ENCODE data around the gene SPDYE5. TPM values are rescaled to one million over a fixed set of nuclear protein-coding genes. Genes with fewer than 3 reads are reported as not detected.
"Not testable (repeated sequence)": the region's sequence is repeated elsewhere in the genome, so short reads cannot be mapped to it uniquely, and the experiment has no call there.

The SPDYE5 gene, protein sequence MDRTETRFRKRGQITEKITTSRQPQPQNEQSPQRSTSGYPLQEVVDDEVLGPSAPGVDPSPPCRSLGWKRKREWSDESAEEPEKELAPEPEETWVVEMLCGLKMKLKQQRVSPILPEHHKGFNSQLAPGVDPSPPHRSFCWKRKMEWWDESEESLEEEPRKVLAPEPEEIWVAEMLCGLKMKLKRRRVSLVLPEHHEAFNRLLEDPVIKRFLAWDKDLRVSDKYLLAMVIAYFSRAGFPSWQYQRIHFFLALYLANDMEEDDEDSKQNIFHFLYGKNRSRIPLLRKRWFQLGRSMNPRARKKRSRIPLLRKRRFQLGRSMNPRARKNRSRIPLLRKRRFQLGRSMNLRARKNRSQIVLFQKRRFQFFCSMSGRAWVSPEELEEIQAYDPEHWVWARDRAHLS
- total RNA-seq: under 1 TPM in 1 of 2 experiments, not detected in 1; 0.18 TPM

DNA sequence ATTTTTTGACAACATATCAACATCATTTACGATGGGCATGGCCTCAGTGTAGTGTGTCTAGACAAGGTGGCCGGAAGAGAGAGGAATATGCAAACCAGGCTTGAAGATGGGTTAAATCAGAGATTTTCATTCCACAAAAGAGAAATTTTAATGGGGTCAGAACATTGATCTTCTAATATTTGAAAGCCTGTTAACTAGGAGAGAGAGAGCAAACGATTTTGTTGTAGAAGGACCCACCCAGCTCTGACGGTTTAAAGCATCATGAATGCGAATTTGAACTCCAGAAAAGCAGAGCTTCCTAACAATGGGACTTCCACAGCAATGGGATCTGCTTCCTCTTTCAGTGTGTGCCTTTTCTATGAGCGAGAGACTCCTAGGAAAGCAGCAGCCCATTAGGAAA is at the start of gene SPDYE5:
Gene SPDYE5 (plus strand): TSS at position 301 of the 400 bp plus-strand sequence. CDS start 1,728 bp downstream, outside the sequence.
- H3K27ac Mint-ChIP-seq; H3K4me3 Mint-ChIP-seq; H3K9me3 Mint-ChIP-seq; POLR2A ChIA-PET; DNase-seq; H3K27me3 Mint-ChIP-seq; ATAC-seq; H3K4me1 Mint-ChIP-seq (ENCODE audit: low read depth); intact Hi-C loops (cut with micrococcal nuclease); H3K36me3 Mint-ChIP-seq (ENCODE audit: low read depth); CTCF ChIA-PET: not testable (repeated sequence)

DNA sequence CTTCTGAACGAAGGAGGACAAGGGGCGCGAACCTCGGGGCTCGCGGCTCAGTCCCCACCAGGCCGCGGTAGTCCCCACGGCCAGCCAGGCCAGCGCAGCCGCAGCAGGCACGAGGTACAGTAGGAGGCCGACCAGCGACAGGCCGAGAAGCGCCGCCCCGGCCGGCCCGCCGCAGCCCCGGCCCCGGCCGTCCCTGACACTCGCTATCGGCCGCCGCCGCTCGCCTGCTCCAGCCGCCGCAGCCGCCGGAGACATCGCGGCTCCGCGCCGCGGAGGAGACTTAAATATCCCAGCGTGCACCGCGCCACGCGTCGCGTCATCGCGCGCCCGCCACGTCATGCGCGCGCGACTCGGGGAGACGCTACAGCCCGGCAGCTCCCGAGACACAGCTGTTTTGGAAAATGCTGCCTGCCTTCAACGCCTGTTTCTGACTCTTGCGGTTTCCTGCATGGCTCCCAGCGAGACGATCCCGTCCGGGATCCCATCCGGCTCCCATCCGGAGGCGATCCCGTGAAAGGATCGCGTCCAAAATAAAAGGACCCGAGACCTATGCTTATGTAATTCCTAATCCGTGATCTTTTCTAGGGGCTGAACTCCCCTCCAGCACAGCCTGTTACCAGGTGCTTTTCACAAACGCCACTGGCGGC is 49.5 kb upstream of the SPDYE5 start:
- DNase-seq; CTCF ChIA-PET; H3K4me1 Mint-ChIP-seq (ENCODE audit: low read depth); POLR2A ChIA-PET; H3K27me3 Mint-ChIP-seq; H3K9me3 Mint-ChIP-seq; intact Hi-C loops (cut with micrococcal nuclease): not testable (repeated sequence)
- peak; percentile 89 for ATAC-seq
- Mint-ChIP-seq H3K27ac (peak overlapping the region; percentile 92), H3K4me3 (peak overlapping the region; percentile 84), H3K36me3 (ENCODE audit: low read depth) (peaks cover 28% of the 10 kb centered on the region)

DNA sequence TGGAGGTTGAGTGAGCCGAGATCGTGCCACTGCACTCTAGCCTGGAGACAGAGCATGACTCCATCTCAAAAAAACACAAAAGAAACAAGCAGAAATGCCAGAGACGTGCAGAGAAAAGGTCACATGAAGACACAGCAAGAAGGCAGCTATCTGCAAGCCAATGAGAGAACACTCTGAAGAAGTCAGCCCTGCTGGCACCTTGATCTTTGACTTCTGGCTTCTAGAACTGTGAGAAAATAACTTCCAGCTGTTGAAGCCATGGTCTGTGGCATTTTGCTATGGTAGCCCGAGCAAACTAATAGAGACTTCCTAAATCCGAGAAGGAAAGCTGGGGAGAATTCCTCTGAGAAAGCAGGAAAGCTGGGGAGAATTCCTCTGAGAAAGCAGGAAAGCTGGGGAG is 42.2 kb upstream of the SPDYE5 start:
- H3K27ac Mint-ChIP-seq; H3K4me1 Mint-ChIP-seq (ENCODE audit: low read depth); CTCF ChIA-PET; intact Hi-C loops (cut with micrococcal nuclease); H3K9me3 Mint-ChIP-seq; H3K36me3 Mint-ChIP-seq (ENCODE audit: low read depth); POLR2A ChIA-PET; H3K4me3 Mint-ChIP-seq; ATAC-seq; DNase-seq; H3K27me3 Mint-ChIP-seq: not testable (repeated sequence)

GRCh38 chr7:75452494-75452955 is 39.6 kb upstream of the SPDYE5 start:
- CTCF ChIA-PET; intact Hi-C loops (cut with micrococcal nuclease): not testable (repeated sequence)

GRCh38 chr7:75456403-75456802 is 35.7 kb upstream of the SPDYE5 start:
- intact Hi-C loops (cut with micrococcal nuclease); POLR2A ChIA-PET; ATAC-seq; H3K9me3 Mint-ChIP-seq; CTCF ChIA-PET; H3K4me1 Mint-ChIP-seq (ENCODE audit: low read depth); H3K27ac Mint-ChIP-seq; H3K4me3 Mint-ChIP-seq; H3K36me3 Mint-ChIP-seq (ENCODE audit: low read depth); DNase-seq; H3K27me3 Mint-ChIP-seq: not testable (repeated sequence)

More at GRCh38 chr7:75452494-75452955, 39.6 kb upstream of the SPDYE5 start:
- H3K36me3 Mint-ChIP-seq (ENCODE audit: low read depth); H3K4me3 Mint-ChIP-seq; H3K27ac Mint-ChIP-seq; H3K9me3 Mint-ChIP-seq; POLR2A ChIA-PET; H3K4me1 Mint-ChIP-seq (ENCODE audit: low read depth); H3K27me3 Mint-ChIP-seq; DNase-seq: not testable (repeated sequence)
- TF ChIP-seq, protein P1, sequence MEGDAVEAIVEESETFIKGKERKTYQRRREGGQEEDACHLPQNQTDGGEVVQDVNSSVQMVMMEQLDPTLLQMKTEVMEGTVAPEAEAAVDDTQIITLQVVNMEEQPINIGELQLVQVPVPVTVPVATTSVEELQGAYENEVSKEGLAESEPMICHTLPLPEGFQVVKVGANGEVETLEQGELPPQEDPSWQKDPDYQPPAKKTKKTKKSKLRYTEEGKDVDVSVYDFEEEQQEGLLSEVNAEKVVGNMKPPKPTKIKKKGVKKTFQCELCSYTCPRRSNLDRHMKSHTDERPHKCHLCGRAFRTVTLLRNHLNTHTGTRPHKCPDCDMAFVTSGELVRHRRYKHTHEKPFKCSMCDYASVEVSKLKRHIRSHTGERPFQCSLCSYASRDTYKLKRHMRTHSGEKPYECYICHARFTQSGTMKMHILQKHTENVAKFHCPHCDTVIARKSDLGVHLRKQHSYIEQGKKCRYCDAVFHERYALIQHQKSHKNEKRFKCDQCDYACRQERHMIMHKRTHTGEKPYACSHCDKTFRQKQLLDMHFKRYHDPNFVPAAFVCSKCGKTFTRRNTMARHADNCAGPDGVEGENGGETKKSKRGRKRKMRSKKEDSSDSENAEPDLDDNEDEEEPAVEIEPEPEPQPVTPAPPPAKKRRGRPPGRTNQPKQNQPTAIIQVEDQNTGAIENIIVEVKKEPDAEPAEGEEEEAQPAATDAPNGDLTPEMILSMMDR (IDR thresholded peaks at IDR 0.05): peak; percentile 43
- ATAC-seq: peak; percentile 89

DNA sequence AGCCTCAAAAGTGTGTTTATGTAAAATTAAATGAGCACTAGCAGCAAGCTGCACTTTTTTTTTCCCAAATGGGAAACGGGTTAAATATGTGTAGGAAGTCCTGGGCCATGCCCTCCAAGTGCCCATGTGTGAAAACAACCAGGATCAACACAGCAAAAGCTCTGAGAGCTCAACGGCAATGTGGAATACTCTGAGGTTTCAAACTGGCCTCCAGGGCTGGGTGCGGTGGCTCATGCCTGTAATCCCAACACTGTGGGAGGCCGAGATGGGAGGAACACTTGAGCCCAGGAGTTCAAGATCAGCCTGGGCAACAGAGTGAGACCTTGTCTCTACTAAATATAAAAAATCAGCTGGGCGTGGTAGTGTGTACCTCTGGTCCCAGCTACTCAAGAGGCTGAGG is 34.1 kb upstream of the SPDYE5 start:
- DNase-seq; intact Hi-C loops (cut with micrococcal nuclease); POLR2A ChIA-PET; H3K27ac Mint-ChIP-seq; H3K36me3 Mint-ChIP-seq (ENCODE audit: low read depth); ATAC-seq; H3K4me1 Mint-ChIP-seq (ENCODE audit: low read depth); CTCF ChIA-PET; H3K27me3 Mint-ChIP-seq; H3K4me3 Mint-ChIP-seq; H3K9me3 Mint-ChIP-seq: not testable (repeated sequence)

GRCh38 chr7:75460541-75460940 is 31.6 kb upstream of the SPDYE5 start:
- intact Hi-C loops (cut with micrococcal nuclease); H3K27me3 Mint-ChIP-seq; H3K36me3 Mint-ChIP-seq (ENCODE audit: low read depth); H3K9me3 Mint-ChIP-seq; POLR2A ChIA-PET; DNase-seq; H3K4me3 Mint-ChIP-seq; H3K27ac Mint-ChIP-seq; ATAC-seq; H3K4me1 Mint-ChIP-seq (ENCODE audit: low read depth); CTCF ChIA-PET: not testable (repeated sequence)

- H3K4me1 Mint-ChIP-seq (ENCODE audit: low read depth); H3K9me3 Mint-ChIP-seq; DNase-seq; POLR2A ChIA-PET; H3K27ac Mint-ChIP-seq; CTCF ChIA-PET; H3K27me3 Mint-ChIP-seq; ATAC-seq; intact Hi-C loops (cut with micrococcal nuclease); H3K4me3 Mint-ChIP-seq: not testable (repeated sequence)
- peaks cover 38% of the 10 kb centered on the region for H3K36me3 Mint-ChIP-seq (ENCODE audit: low read depth)
These were observed 22.0 kb upstream of the SPDYE5 start for GRCh38 chr7:75470166-75470565.

GRCh38 chr7:75477457-75477856 is 14.7 kb upstream of the SPDYE5 start:
- DNase-seq; CTCF ChIA-PET; H3K4me1 Mint-ChIP-seq (ENCODE audit: low read depth); H3K27me3 Mint-ChIP-seq; H3K27ac Mint-ChIP-seq; H3K4me3 Mint-ChIP-seq; POLR2A ChIA-PET; ATAC-seq; intact Hi-C loops (cut with micrococcal nuclease); H3K9me3 Mint-ChIP-seq: not testable (repeated sequence)
- H3K36me3 Mint-ChIP-seq (ENCODE audit: low read depth): peaks cover 13% of the 10 kb centered on the region

- DNase-seq; H3K27ac Mint-ChIP-seq; H3K9me3 Mint-ChIP-seq; ATAC-seq; H3K4me3 Mint-ChIP-seq; intact Hi-C loops (cut with micrococcal nuclease); CTCF ChIA-PET; POLR2A ChIA-PET; H3K27me3 Mint-ChIP-seq; H3K4me1 Mint-ChIP-seq (ENCODE audit: low read depth): not testable (repeated sequence)
- peaks cover 13% of the 10 kb centered on the region for H3K36me3 Mint-ChIP-seq (ENCODE audit: low read depth)
These were observed 11.8 kb upstream of the SPDYE5 start for GRCh38 chr7:75480313-75480712.

DNA sequence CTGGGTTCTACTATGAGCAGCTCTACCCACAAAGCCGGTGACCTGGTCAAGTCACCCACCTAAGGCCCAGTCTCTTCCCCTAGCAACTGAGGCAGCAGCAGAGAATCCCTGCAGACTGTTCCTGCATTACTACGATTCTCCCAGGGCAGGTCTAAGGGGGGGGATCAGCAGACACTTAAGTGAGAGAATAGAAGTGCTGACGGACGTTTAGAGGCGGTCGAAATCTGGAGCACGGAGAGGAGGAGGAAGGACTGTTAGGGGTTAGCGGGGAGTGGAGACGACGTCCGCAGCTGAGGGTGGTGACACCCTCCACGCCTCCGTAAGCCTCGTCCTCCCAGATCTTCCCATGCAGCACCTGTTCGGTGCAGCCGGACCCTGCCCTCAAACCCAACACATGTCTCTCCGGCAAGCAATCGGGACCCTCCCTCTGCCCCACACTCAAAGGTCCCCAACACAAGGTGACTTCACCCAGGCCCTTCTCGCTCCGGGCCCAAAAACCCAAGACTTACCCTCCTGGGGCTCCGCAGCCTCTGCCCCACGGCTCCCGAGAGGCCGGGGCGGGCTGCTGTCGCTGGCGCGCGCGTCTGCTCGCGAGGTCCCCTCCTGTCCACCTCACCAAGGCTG is 6.7 kb upstream of the SPDYE5 start:
- H3K4me1 Mint-ChIP-seq (ENCODE audit: low read depth); H3K27me3 Mint-ChIP-seq; POLR2A ChIA-PET; CTCF ChIA-PET; H3K9me3 Mint-ChIP-seq; intact Hi-C loops (cut with micrococcal nuclease); ATAC-seq: not testable (repeated sequence)
- Mint-ChIP-seq H3K27ac (peak overlapping the region; percentile 90), H3K4me3 (peak overlapping the region; percentile 94), H3K36me3 (ENCODE audit: low read depth) (peaks cover 16% of the 10 kb centered on the region)
- DNase-seq: peak; percentile 13
